NOMO-1 treated with dmso at 0.1 percent for 144 hours (cell line): ENCODE data around the gene PRKCE.

ENCODE experiments used
- DNase-seq: peaks from one replicate; lab custom pipeline; 2025; ENCODE audit not compliant: unreplicated experiment; lab: John Stamatoyannopoulos, UW

The PRKCE gene

DNA sequence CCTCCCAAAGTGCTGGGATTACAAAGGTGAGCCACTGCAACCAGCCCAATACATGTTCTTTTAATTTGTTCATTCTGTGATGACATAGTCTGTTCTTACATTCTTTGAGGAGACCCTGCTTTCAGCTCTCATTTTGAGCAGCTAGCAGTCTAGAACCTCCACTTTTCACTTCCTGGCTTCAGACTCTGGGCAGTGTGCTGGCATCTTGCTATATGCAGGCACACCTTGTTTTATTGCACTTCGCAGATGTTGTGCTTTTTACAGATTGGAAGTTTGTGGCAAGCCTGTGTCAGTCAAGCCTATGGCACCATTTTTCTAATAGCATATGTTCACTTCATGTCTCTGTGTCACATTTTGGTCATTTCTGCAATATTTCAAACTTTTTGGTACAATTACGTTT is 72.4 kb downstream of the PRKCE start:
- DNase-seq = no peak

DNA sequence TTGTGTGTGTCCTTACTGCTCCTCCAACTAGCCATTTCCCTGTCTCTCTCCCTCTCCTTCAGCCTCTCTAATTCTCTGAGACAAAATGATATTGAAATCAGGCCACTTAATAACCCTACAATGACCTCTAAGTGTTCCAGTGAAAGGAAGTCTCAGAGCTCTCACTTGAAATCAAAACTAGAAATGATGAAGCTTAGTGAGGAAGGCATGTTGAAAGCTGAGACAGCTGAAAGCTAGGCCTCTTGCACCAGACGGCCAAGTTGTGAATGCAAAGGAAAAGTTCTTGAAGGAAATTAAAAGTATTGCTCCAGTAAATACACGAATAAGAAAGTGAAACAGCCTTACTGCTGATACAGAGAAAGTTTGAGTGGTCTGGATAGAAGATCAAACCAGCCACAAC is 72.9 kb downstream of the PRKCE start:
- DNase-seq = no peak

DNA sequence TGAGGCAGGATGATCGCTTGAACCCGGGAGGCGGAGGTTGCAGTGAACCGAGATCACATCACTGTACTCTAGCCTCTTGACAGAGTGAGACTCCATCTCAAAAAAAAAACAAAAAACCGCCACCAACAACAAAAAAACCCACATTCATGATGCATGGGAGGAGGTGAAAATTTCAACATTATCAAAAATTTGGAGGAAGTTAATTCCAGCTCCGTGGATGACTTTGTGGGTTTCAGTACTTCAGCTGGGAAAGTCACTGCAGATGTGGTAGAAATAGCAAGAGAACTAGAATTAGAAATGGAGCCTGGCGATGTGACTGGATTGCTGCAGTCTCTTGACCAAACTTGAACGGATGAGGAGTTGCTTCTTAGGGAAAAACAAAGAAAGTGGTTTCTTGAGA is 74.3 kb downstream of the PRKCE start:
- no peak for DNase-seq

DNA sequence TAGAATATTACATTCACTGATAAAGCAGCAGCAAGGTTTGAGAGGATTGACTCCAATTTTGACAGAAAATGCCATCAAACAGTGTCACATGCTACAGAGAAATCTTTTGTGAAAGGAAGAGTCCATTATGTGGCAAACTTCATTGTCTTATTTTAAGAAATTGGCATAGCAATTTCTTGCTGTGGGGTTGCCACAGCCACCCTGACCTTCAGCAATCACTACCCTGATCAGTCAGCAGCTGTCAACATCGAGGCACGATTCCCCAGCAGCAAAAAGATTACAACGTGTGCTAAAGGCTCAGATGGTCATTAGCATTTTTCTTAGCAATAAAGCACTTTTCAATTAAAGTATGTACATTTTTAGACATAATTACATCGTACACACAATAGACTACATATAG is 74.7 kb downstream of the PRKCE start:
- DNase-seq = no peak

DNA sequence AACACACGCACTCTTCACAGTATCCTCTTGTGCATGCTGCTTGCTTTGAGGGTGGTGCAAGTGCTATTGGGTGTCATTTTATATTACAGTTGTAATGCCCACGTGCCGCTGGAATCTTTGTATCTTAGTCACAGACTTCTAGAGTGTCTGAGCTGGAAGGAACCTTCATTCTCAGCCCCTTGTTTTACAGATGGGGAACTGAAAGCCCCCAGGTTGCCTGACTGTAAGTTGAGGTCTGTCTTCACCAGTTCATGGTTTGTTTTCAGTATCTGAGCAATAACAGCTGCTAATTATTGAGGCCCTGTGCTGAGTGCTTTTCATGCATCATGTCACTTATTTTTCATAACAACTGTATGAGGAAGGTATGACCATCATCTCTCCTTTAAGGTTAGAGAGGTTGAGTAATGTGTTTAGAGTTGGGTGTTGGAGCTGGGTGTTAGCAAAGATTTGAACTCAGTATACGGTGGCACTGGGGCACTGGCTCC is 77.0 kb downstream of the PRKCE start:
- peak; percentile 14 for DNase-seq

DNA sequence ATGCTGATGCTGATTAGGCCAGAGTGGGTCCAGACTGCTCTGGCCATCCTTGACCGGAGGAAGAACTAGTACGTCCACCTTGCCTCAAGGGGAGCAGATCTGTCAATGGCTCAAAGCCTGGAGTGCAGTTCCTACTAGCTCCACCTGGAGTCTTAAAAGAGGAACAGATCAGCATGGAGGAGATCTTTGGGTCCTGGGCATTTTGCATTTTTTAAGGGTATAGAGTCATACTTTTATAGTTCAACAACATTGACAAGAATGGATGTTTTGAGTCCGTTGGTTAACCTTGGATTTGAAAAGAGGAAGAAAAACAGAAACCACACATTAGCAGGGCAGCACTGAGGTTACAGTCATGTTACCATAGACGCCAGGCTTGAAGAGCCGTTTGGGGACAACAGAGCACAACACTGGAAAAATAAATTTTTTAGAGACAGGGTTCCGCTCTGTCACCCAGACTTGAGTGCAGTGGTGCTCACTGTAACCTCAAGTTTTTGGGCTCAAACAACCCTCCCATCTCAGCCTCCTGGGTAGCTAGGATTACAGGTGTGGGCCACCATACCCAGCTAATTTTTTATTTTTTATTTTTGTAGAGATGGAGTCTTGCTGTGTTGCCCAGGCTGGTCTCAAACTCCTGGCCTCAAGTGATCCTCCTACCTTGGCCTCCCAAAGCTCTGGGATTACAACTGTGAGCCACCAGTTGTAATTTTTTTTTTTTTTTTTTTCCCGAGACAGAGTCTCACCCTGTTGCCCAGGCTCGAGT is 78.5 kb downstream of the PRKCE start:
- DNase-seq = peak; percentile 77

DNA sequence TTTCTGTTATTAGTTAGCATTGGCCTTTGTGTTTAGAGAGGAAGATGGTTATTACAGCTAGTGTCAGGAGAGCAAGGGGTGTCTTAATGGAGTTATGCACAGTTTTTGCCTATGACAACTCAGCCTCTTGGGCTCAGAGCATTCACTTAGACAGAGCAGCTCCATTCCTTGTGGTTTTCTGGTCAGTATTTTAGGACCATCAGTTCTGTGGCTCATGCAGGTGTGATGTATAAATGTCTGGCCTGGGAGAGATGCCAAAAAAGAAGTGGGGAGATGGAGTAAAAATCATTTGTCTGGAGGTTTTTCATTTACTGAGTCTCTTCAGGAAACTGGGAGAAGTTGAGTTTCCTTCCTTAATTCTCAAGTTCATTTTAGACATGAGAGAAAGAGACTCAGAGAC is 79.7 kb downstream of the PRKCE start:
- DNase-seq = no peak

DNA sequence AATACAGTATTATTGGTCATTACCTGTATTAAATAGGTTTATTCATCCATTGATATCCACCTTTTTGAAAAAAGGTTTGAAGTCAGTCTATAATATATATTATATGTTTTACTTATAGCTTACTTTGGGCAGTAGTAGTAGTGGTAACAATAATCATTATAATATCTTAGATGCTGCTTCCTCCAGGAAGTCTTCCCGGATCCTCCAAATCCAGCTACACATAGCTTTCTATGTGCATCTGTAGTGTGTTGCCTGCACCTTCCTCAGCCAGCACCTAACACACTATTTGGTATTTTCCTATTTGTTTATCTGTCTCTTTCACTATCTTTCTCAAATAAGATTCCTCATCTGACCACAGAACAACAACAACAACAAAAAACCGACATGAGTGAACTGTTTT is 81.0 kb downstream of the PRKCE start:
- no peak for DNase-seq

DNA sequence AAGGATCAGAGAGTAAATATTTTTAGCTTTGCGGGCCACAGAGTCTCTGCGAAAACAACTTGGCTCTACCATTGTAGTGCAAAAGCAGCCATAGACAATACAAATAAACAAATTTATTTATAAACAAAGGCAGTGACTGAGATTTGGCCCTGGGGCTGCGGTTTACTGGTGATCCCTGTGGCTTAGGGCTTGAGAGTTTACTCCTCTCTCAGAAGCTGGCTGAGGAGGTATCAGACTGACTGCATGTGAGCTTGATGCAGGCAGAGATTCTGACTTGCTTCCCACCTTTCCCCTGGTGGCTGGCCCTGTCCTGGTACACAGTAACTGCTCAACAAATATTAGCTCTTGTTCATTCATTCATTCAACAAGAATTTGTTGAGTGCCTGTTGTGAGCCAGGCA is 81.5 kb downstream of the PRKCE start:
- no peak for DNase-seq

DNA sequence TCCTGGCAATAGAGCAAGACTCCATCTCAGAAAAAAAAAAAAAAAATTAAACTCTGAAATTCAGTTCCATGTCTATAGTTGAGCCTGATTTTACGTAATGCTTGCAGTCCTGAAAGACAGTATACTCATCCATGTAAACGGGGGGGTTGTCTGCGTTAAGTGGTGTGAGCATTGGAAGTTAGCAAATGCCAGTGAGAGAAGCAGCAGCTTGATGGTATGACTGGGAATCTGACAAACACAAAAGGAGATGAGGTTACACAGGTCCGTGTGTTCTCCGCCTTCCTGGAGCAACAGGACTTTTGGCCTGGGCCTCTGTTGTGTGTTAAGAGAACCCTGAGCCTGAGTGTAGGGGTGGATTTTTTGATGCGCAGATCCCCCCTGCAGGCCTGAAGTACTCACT is 82.9 kb downstream of the PRKCE start:
- no peak for DNase-seq

DNA sequence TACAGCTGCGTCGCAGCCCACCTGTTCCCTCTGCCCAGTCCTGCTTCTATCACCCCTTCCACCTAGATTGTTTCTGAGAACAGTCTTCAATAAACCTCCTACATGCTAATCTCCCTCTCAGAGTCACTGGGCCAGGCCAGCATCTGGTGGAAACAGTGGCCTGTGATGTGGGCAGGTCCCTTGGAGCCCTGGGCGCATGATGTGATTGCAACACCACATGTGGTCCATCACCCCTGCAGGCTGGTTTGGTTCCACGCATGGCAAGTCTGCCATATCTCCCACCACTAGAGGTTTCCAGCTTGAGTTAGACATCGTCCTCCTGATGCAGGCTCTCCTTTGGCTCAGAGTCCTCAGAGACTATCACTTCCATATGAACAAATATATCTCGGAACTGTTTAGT is 83.5 kb downstream of the PRKCE start:
- no peak for DNase-seq

DNA sequence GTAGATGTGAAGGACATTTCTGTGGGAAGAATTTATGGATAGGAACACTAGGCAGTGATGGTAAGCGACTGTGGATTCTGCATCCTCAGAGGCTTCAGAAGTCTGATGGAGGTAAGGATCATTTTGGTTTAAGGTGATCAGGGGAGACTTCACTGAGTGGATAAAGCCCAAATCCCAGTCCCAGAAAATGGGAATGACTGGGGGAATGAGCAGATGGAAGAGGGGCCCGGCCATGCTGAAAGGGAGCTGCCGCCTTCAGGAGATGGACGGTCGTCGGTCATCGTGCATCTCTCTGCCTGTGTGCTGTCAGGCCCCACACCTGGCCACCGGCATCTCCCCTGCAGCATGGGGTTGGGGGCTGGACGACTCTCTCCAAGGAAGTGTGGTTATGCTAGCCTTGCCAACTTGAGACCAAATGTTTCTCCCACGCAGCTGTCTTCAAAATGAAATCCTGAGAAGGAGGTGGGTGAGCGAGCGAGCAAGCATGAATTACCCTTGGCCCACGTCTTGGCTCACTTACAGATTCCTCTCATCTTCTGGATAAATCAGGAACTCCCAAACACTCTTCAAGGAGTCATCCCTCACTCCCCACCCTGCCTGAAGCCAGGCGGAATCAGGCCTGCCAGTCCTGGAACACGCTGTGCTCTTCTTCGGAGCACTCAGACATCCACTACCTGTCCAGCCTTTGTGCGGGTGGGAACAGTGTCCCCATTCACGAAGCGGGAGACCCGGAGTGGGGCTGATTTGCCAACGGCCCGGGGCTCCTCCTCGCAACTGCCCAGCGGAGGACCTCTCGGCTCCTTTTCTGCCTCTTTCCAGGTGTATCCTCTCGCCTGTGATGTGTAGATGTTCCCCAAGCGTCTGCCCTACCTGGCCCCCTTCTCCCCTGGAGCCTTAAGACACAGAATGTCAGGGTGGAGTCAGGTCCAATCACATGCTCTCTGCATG is 85.6 kb downstream of the PRKCE start:
- DNase-seq = no peak

DNA sequence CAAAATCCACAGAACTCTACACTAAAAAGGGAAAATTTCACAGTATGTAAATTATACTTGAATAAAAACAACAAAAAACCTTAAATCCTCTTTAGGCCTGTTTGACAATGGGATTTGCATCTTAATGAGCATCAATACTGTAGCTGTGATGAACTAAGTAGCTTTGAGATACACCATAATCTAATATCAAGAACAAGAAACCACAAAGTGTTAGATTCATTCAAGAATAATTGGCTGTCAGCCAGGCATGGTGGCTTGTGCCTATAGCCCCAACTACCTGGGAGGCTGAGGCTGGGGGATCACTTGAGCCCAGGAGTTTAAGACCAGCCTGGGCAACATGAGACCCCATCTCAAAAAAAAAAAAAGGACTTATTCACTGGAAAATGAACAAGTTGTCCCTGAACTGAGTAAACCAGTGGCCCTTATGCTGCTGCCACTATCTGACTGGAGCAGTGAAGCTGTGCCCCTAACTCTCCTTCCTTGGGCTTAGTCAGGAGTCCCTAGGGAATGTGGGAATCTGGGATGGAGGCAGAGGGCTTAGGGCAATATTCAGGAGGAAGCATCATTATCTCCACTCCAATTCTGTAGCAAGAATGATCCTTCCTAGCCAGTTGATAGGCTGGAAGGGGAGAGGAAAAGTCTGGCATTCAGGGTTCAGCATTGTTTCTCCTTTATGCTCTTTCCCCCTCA is 88.5 kb downstream of the PRKCE start:
- DNase-seq = no peak

DNA sequence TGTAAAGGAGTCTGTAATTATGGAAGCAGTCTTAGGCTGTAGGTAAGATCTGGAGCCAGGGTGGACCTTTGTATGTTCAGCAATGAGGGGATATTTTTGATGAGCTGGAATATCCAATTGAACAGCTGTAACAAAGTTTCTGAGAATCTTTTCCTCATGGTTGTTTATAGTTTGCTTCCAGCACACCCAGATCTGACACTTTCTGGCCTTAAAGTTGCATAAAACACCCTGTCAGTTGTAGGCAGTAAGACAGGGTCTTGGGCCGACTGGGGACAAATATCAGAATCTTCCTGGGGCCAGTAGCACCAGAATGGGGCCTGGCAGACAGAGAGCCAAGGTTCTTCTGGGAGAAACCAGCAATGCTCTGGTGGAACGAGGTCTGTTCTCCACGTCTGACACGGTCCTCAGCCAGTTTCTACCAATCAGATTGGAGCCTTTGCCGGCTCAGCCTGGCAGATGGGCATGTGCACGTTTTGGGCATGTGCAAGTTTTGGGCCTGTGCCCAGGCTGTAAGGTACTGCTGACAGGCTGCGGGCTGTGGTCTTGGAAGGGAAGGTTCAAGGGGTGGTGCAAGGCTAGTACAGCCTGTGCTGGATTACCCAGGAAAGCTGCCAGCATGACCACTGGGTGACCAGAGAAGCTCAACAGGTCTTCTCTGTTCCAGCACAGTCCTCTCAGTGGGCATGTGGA is 89.8 kb downstream of the PRKCE start:
- DNase-seq = no peak

DNA sequence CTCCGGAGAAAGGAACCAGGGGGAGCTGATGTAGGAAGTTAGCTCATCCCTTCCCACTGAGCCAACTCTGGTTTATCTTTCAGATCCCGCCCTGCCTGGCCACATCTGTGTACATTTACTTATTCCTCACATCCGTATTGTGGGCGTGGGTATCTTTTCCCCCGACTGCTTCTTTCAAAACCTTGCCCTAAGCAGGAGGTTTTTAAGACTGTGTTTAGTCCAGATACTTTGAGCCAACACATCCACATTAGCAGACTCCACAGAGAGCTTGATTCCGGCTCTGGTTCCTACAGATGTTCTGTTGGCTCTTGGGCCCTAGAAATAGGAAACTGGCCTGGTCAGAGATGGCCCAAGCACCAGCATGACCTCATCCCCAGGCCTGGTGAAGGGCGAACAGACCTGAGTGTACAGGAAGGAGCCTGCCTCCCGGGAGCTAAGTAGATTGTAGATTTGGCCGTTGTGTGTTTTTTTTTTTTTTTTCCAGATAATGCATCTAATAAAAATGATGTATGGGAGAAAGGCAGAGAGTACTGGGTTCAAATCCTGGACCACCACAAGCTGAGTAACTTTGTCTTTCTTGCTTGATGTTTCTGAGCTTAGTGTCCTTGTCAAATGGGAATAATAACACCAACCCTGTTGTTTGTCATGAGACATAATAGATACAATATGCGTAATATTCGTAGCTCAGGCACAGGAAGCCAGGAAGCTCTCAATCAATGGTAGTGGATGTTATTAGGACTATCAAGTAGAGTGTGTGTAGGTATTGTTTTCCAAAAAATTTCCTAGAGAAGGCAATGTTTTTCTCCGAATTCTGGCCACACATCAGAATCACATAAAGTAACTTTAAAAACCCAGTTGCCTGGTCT is 92.3 kb downstream of the PRKCE start:
- DNase-seq = no peak

DNA sequence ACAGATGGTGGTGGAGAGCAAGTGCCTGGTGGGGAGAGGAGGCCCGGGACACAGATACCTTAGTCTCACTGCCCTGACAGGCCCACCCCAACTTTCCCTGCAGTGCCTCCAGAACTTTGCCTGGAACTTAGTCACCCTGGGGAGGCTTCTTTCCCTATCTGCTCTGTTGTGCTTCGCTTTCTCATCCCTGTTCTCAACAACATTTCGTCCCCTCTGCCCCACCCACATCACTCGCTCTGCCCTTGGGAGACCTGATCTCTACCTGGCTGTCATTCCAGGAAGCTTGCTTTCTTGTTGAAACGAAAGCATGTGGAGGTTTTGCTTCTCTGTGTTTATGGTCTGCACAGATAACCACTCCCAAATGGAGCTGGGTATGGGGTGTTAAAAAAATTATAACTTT is 93.8 kb downstream of the PRKCE start:
- DNase-seq = no peak

DNA sequence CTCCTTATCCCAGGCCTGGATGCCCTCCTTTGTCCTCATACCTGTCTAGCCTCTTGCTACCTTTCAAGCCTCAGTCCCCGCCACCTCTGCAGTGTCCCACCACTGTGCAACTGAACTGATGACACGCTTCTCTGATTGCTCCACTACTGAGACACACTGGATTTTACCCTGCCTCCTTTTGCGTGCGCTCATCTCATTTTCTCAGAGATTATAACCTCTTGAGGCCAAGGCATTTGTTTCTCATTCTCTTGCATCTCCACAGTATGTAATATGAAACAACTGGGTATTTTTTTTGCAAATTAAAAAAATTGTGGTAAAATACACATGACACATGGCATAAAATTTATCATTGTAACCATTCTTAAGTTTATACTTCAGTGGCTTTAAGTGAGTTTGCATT is 95.4 kb downstream of the PRKCE start:
- no peak for DNase-seq

DNA sequence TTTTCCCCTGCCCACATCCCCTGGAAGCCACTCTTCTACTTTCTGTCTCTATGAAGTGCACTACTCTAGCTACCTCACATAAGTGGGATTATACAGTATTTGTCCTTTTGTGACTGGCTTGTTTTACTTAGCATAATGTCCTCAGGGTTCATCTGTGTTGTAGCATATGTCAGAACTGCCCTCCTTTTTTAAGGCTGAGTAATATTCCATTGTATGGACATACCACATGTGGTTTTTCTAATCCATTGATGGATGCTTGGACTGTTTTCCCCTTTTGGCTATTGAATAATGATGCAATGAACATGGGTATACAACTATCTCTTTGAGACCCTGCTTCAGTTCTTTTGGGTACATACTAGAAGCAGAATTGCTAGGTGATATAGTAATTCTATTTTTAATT is 95.9 kb downstream of the PRKCE start:
- DNase-seq = no peak

DNA sequence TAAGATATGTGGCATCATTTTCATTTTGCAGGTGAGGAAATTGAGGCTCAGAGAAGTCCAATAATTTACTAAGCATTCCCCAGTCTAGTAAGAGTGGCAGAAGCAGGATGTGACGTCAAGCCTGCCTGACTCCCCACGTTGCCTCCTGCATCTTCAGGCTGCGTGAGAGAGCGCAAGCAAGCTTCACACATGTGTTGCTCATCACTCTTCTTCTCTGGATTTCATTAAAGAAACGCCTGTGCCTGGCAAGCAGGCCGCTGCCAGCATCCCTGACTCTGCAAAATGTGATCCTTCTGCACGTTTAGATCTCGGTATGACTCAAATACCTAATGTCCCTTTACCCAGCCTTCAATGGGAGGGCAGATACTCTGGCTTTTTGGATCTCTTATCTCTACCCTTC is 96.8 kb downstream of the PRKCE start:
- no peak for DNase-seq

DNA sequence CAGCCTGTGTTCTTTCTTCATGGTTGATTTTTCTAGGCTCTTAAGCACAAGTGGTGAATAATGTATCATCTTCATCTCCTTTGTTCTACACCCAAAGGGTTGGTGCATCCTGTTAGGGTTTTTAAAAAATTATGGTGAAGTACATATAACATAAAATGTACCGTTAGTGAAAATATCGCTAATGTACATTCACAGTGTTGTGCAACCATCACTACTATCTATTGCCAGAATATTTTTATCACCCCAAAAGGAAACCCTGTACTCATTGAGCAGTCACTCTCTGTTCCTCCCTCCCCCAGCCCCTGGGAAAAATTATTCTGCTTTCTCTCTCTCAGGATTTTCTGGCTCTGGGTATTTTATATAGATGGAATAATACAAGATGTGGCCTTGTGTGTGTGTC is 98.5 kb downstream of the PRKCE start:
- no peak for DNase-seq
